Stimulated activated naive CD4-positive, alpha-beta T cell (primary cell): ENCODE results near the gene ZNF385C.
"Not testable (repeated sequence)": the region's sequence is repeated elsewhere in the genome, so short reads cannot be mapped to it uniquely, and the experiment has no call there.

Source experiments
- DNase-seq, 6 experiments: peaks; one replicate each; lab custom pipeline; 2025; lab: John Stamatoyannopoulos, UW

ZNF385C gene

GRCh38 chr17:42050393-42051012 is 47.8 kb downstream of the ZNF385C start, which contains the start of gene C17orf113:
C17orf113 (minus strand) TSS chr17:42050601; CDS start chr17:42043376, 7,225 bp downstream.
- peak; percentile 15 to 42 (median 36) for DNase-seq

GRCh38 chr17:42049834-42050392 is 48.4 kb downstream of the ZNF385C start:
- no peak for DNase-seq

GRCh38 chr17:42047343-42047742 is 50.9 kb downstream of the ZNF385C start:
- DNase-seq: no peak

- DNase-seq: no peak
Observed at GRCh38 chr17:42045719-42046118, 52.6 kb downstream of the ZNF385C start.

GRCh38 chr17:42042598-42043319 is 55.5 kb downstream of the ZNF385C start:
- DNase-seq: no peak

GRCh38 chr17:42041619-42042018 is 56.7 kb downstream of the ZNF385C start:
- no peak for DNase-seq

GRCh38 chr17:42040818-42041217 is 57.5 kb downstream of the ZNF385C start:
- no peak for DNase-seq

- DNase-seq: no peak
Observed at GRCh38 chr17:42039794-42040763, 58.2 kb downstream of the ZNF385C start.

- no peak for DNase-seq
Observed at GRCh38 chr17:42038221-42038973, 59.9 kb downstream of the ZNF385C start.

- DNase-seq: no peak
Observed at GRCh38 chr17:42034059-42034458, 64.2 kb downstream of the ZNF385C start.

GRCh38 chr17:42031584-42031983 is 66.7 kb downstream of the ZNF385C start:
- DNase-seq: no peak

- DNase-seq: no peak
Observed at GRCh38 chr17:42028791-42029127, 69.5 kb downstream of the ZNF385C start.

GRCh38 chr17:42027961-42028790 is 70.1 kb downstream of the ZNF385C start:
- no peak for DNase-seq

- no peak for DNase-seq
Observed at GRCh38 chr17:42027590-42027889, 70.7 kb downstream of the ZNF385C start.

- DNase-seq: no peak
Observed at GRCh38 chr17:42026857-42027589, 71.2 kb downstream of the ZNF385C start.

GRCh38 chr17:42025936-42026335 is 72.3 kb downstream of the ZNF385C start:
- no peak for DNase-seq

GRCh38 chr17:42025191-42025579 is 73.1 kb downstream of the ZNF385C start:
- DNase-seq: no peak

- no peak for DNase-seq
Observed at GRCh38 chr17:42023524-42024349, 74.5 kb downstream of the ZNF385C start.

- not testable (repeated sequence) for DNase-seq
Observed at GRCh38 chr17:42020845-42021244, 77.4 kb downstream of the ZNF385C start.
